ENCODE data around the gene ARCN1. TPM values are rescaled to one million over a fixed set of nuclear protein-coding genes. Genes with fewer than 3 reads are reported as not detected.

Gene ARCN1
- total RNA-seq, 2 donors from 2014 or later = 116 to 125 TPM

DNA sequence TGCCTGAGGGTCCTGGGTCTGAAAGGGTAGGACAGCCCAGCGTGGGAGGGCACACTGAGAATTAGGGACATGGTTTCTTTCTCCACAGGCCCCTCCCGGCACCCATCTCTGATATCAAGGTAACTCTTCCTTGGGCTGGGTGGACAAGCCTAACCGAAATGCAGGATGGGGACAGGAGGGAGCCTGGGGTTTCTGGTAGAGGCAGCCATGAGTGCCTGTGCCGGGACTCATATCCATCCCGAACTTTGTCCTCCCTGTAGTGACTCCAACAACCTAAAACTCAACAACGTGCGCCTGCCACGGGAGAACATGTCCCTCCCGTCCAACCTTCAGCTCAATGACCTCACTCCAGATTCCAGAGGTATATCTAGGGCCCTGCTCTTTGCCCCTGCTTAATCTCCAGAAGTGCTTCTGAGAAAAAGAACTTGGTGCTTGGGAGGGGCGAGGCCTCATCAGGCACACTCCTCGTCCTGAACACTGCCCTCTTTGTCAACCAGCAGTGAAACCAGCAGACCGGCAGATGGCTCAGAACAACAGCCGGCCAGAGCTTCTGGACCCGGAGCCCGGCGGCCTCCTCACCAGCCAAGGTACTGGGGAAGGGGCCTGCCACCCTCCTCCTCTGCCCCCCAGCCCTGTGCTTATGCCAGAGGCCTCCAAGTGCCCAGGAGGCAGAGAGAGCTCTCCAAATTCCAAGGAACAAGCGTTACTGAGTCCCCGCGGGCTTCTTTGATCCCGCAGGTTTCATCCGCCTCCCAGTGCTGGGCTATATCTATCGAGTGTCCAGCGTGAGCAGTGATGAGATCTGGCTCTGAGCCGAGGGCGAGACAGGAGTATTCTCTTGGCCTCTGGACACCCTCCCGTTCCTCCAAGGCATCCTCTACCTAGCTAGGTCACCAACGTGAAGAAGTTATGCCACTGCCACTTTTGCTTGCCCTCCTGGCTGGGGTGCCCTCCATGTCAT, 38.2 kb upstream of the ARCN1 start:
- no peak for TF ChIP-seq CTCF (IDR thresholded peaks at IDR 0.05)
- Histone ChIP-seq H3K27me3 (replicated peaks; ENCODE audit: insufficient read depth) (no peaks in the 10 kb centered on the region), H3K4me1 (ENCODE audit: control insufficient read depth in 1 of 2, low read depth in 2 of 2) (peaks cover 12 to 36% of the 10 kb centered on the region in 2 donors), H3K36me3 (no peaks in the 10 kb centered on the region), H3K9me3 (no peaks in the 10 kb centered on the region), H3K4me3 (no peak overlapping the region), H3K27ac (no peak overlapping the region)
- no peak for ATAC-seq (ENCODE audit: insufficient number of reproducible peaks, low FRiP score, low read depth)
- no peak for DNase-seq (ENCODE audit: low spot score)

GRCh38 chr11:118535261-118535660, 36.9 kb upstream of the ARCN1 start:
- no peak for TF ChIP-seq CTCF (IDR thresholded peaks at IDR 0.05)
- ATAC-seq (ENCODE audit: insufficient number of reproducible peaks, low FRiP score, low read depth) = no peak
- no peaks in the 10 kb centered on the region for H3K36me3 ChIP-seq
- peaks cover 8 to 25% of the 10 kb centered on the region in 2 donors for H3K4me1 ChIP-seq (ENCODE audit: control insufficient read depth in 1 of 2, low read depth in 2 of 2)
- no peaks in the 10 kb centered on the region for H3K27me3 ChIP-seq (replicated peaks; ENCODE audit: insufficient read depth)
- no peak for DNase-seq (ENCODE audit: low spot score)
- H3K9me3 ChIP-seq = no peaks in the 10 kb centered on the region
- no peak overlapping the region for H3K4me3 ChIP-seq
- H3K27ac ChIP-seq = no peak overlapping the region

DNA sequence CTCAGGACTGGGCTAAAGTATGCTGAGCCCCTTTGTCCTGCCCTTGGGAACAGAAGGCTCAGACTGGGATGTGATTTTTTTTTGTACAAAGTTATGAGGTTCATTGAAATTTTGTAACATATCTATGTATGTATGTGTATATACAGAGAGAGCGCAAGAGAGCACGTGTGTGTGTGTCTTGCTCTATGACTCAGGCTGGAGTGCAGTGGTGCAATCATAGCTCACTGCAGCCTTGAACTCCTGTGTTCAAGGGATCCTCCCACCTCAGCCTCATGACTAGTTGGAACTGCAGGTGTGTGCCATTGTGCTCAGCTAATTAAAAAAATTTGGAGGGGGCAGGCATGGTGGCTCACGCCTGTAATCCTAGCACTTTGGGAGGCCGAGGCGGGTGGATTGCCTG, 35.5 kb upstream of the ARCN1 start:
- H3K27me3 ChIP-seq (replicated peaks; ENCODE audit: insufficient read depth) = no peaks in the 10 kb centered on the region
- no peak for ATAC-seq (ENCODE audit: insufficient number of reproducible peaks, low FRiP score, low read depth)
- peaks cover 2% of the 10 kb centered on the region for H3K36me3 ChIP-seq
- no peaks in the 10 kb centered on the region for H3K9me3 ChIP-seq
- no peak for DNase-seq (ENCODE audit: low spot score)
- no peak for TF ChIP-seq CTCF (IDR thresholded peaks at IDR 0.05)
- H3K4me3 ChIP-seq = no peak overlapping the region
- no peak overlapping the region for H3K27ac ChIP-seq
- peaks cover 6 to 20% of the 10 kb centered on the region in 2 donors for H3K4me1 ChIP-seq (ENCODE audit: control insufficient read depth in 1 of 2, low read depth in 2 of 2)

GRCh38 chr11:118537409-118537980, 34.7 kb upstream of the ARCN1 start:
- Histone ChIP-seq H3K4me1 (ENCODE audit: control insufficient read depth in 1 of 2, low read depth in 2 of 2) (peaks cover 4 to 15% of the 10 kb centered on the region in 2 donors), H3K36me3 (peaks cover 6% of the 10 kb centered on the region), H3K4me3 (no peak overlapping the region), H3K9me3 (no peaks in the 10 kb centered on the region), H3K27ac (peak overlapping the region in 1 of 2 donors; percentile 35), H3K27me3 (replicated peaks; ENCODE audit: insufficient read depth) (no peaks in the 10 kb centered on the region)
- TF ChIP-seq CTCF (IDR thresholded peaks at IDR 0.05) = no peak
- ATAC-seq (ENCODE audit: insufficient number of reproducible peaks, low FRiP score, low read depth) = no peak
- DNase-seq (ENCODE audit: low spot score) = no peak

DNA sequence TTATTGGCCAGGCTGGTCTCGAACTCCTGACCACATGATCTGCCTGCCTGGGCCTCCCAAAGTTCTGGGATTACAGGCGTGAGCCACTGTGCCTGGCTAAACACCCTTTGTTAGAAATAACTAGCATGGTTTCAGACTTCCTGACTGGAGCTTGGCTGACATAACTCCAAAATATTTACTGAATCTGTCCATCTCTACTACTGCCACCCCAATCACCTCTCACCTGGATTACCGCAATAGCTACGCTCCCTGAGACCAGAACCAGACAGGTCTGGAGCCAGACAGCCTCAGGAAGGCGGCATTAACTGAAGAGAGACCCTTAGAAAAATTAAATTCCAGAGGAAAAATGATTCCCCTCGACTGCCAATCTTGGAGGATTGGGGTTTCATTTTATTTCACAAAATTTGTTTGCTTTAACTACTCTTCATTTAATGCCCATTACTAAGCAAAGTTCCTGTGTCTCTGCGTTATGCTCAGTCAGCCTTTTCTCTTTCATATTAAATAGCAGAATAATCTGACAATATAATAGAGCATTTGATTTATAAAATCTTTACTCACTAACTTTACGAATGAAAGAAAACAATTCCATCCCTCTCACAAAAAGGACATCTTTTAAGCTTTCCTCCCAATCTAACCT, 28.1 kb upstream of the ARCN1 start:
- ATAC-seq (ENCODE audit: insufficient number of reproducible peaks, low FRiP score, low read depth) (no peak), DNase-seq (ENCODE audit: low spot score) (no peak)
- H3K36me3 ChIP-seq = peaks cover 15% of the 10 kb centered on the region
- H3K4me1 ChIP-seq (ENCODE audit: control insufficient read depth in 1 of 2, low read depth in 2 of 2) = no peaks in the 10 kb centered on the region
- no peak overlapping the region for H3K27ac ChIP-seq
- H3K9me3 ChIP-seq = no peaks in the 10 kb centered on the region
- H3K4me3 ChIP-seq = no peak overlapping the region
- no peaks in the 10 kb centered on the region for H3K27me3 ChIP-seq (replicated peaks; ENCODE audit: insufficient read depth)
- no peak for TF ChIP-seq CTCF (IDR thresholded peaks at IDR 0.05)

Data from thoracic aorta (tissue), 2 donors.